ENCODE results near the gene IRF2BPL. TPM values are rescaled to one million over a fixed set of nuclear protein-coding genes. Genes with fewer than 3 reads are reported as not detected.

Gene IRF2BPL
- total and polyA plus RNA-seq, 9 of the 15 experiments (the other 6 are each of a cell fraction or from before 2014, with no cell fraction given): 0.52 to 21.6 (median 2.5) TPM

DNA sequence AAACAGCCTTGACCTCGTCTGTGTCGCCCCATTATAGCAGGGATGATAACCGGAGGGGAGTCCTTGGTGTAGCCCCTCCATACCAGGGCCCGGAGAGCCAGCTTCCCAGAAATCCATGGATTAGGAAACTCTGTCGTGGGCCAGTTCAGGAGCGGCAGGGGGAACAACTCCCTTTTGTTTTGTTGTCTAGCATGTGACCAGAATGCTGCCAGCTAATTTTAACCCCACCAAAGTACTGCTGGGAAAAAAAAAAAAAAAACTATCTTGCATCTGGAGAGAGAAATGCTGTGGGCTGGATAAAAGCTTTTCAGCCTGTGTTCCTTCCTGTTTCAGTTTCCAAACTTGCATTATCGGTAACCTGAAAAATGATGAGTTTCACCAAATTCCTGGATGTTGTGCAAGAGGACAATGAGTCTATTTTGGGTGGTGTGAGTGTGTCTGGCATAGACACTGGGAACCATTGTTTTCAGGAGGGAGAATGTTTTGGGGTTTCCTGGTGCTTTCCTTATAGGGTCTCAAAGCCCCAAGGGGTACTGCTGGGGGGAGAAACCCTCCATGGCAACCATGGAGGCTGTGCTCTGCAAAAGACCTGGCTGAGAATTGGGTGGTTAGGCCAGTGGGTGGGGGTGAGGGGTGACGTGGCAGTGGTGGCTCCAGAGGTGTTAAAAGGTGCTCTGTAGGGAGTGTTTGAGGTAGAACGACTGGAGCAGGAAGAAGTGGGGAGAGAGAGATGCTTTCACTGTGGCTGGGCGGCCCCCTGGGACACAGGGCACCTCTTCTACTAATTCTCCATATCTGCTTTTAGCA lies 14.9 kb upstream of the IRF2BPL start (continued):
- TF ChIP-seq ZNF436 (CRISPR knock-in tag; IDR thresholded peaks at IDR 0.05) (no peak), MBD2 (IDR thresholded peaks at IDR 0.05; ENCODE audit: borderline replicate concordance, low read depth) (no peak), TGIF2 (CRISPR knock-in tag; IDR thresholded peaks at IDR 0.05) (no peak), YY1 (IDR thresholded peaks at IDR 0.05; ENCODE audit: borderline replicate concordance in 1 of 3, control insufficient read depth in 1 of 3, extremely low read depth in 1 of 3, insufficient read depth in 3 of 3, insufficient read length in 1 of 3, insufficient replicate concordance in 2 of 3, low read depth in 1 of 3, low read length in 2 of 3) (no peak), EHMT2 (IDR thresholded peaks at IDR 0.05) (no peak), GABPB1 (CRISPR knock-in tag; IDR thresholded peaks at IDR 0.05) (no peak), POU5F1 (IDR thresholded peaks at IDR 0.05; ENCODE audit: borderline replicate concordance, low read depth, low read length, partially characterized antibody) (no peak), TRIM25 (IDR thresholded peaks at IDR 0.05; ENCODE audit: borderline replicate concordance) (no peak), ZNF316 (IDR thresholded peaks at IDR 0.05) (peak; percentile 48; the same call in 1 of the 2 replicates), ZNF740 (CRISPR knock-in tag; IDR thresholded peaks at IDR 0.05) (peak; percentile 52; the same call in 1 of the 2 replicates), ZNF740 (tag; IDR thresholded peaks at IDR 0.05) (no peak), ESRRB (CRISPR knock-in tag; IDR thresholded peaks at IDR 0.05; ENCODE audit: borderline replicate concordance) (no peak), NUFIP1 (IDR thresholded peaks at IDR 0.05; ENCODE audit: partially characterized antibody) (no peak), ELF2 (CRISPR knock-in tag; IDR thresholded peaks at IDR 0.05) (no peak), THAP7 (CRISPR knock-in tag; IDR thresholded peaks at IDR 0.05) (no peak), ZNF696 (CRISPR knock-in tag; conservative IDR thresholded peaks at IDR 0.05) (no peak)

Data from K562 (cell line).